T-helper 17 cell (primary cell): ENCODE data around the gene CCDC81. TPM values are rescaled to one million over a fixed set of nuclear protein-coding genes. Genes with fewer than 3 reads are reported as not detected.
"Not testable (repeated sequence)": the region's sequence is repeated elsewhere in the genome, so short reads cannot be mapped to it uniquely, and the experiment has no call there.

ENCODE experiments used
- ATAC-seq: fragments of 150-1000 bp; cut with Tn5 transposase; 2 replicates; pipeline ENCODE4 v1.10.0; 2021; ENCODE audit warnings: mild to moderate bottlenecking, moderate library complexity
- DNase-seq, 3 donors: peaks; one replicate each; pipeline versions ENCODE4 v3.0.0 to v3.0.0-alpha.2; 2020 to 2021
- H3K9me3 ChIP-seq: one replicate; pipeline ENCODE4 v1.7.0; 2013; ENCODE audit warnings: low read length, mild to moderate bottlenecking; ENCODE audit not compliant: control insufficient read depth, poor library complexity, severe bottlenecking
- H3K27ac Mint-ChIP-seq: one replicate; pipeline ENCODE4 v1.8.0; 2022; ENCODE audit warnings: mild to moderate bottlenecking, moderate library complexity, mixed read lengths
- H3K27me3 Mint-ChIP-seq: one replicate; pipeline ENCODE4 v1.8.0; 2022; ENCODE audit warnings: mixed read lengths
- H3K36me3 Mint-ChIP-seq: one replicate; pipeline ENCODE4 v1.8.0; 2022; ENCODE audit warnings: low read depth, mixed read lengths
- H3K4me1 Mint-ChIP-seq: one replicate; pipeline ENCODE4 v1.8.0; 2022; ENCODE audit warnings: mild to moderate bottlenecking, mixed read lengths
- H3K4me3 Mint-ChIP-seq: one replicate; pipeline ENCODE4 v1.8.0; 2022; ENCODE audit warnings: mild to moderate bottlenecking, moderate library complexity, mixed read lengths
- total RNA-seq, 4 donors: library from RNA in 2 of 4; stranded (reverse) in 2 of 4; gene quantifications; one replicate each; pipeline ENCODE4 v1.2.3 and lab custom pipeline; 2022 to 2026

Gene CCDC81
- total RNA-seq, 2 donors from 2014 or later = 0.63 to 1.6 TPM

DNA sequence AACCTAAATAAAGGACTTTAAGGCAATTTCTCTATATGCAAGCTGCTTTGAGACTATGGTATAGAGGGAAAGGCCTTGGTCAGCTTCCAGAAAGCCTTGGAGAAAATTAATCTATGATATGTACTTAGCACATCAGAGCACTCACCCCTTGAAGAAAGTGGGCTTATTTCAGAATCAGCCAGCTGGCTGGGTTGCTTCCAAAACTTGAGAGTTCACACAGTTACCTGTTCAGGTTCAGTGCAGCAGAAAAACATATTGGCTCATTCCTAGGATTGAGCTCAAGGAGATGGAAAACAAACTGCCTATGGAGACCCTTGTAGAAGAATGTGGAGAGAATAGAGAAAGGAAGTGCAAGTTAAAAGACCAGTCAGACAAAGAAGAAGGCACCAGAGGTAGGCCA is 22.7 kb downstream of the CCDC81 start:
- H3K36me3 Mint-ChIP-seq = peaks cover 3% of the 10 kb centered on the region
- H3K27ac Mint-ChIP-seq = no peak overlapping the region
- DNase-seq (no peak), ATAC-seq (no peak)
- no peak overlapping the region for H3K4me3 Mint-ChIP-seq
- no peaks in the 10 kb centered on the region for H3K9me3 ChIP-seq
- peaks cover 2% of the 10 kb centered on the region for H3K4me1 Mint-ChIP-seq
- no peaks in the 10 kb centered on the region for H3K27me3 Mint-ChIP-seq

- DNase-seq (no peak), ATAC-seq (no peak)
- H3K36me3 Mint-ChIP-seq = peaks cover 3% of the 10 kb centered on the region
- H3K27ac Mint-ChIP-seq = no peak overlapping the region
- no peaks in the 10 kb centered on the region for H3K9me3 ChIP-seq
- H3K27me3 Mint-ChIP-seq = no peaks in the 10 kb centered on the region
- H3K4me3 Mint-ChIP-seq = no peak overlapping the region
- H3K4me1 Mint-ChIP-seq = peaks cover 2% of the 10 kb centered on the region
Observed at GRCh38 chr11:86398106-86398505, 23.4 kb downstream of the CCDC81 start.

DNA sequence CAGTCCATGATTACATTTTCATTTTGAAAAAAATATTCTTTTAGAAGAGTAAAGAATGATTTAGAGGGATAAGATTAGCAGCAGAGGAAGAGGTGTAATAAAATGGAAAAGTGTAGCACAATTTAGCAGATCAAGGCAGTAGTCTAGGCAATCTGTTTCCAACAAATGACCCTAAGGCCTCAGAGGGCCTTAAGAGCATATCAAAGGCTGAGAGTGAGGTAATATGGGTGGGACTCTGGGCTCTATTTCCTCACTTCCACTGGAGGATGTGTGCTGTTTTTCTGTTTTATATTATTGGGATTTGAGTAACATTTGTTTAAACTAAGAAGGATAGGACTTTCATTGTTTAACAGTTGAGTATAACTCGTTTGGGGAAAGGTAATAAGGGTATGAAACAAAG is 28.8 kb downstream of the CCDC81 start:
- DNase-seq (no peak), ATAC-seq (no peak)
- H3K36me3 Mint-ChIP-seq = peaks cover 6% of the 10 kb centered on the region
- no peaks in the 10 kb centered on the region for H3K9me3 ChIP-seq
- no peak overlapping the region for H3K27ac Mint-ChIP-seq
- no peak overlapping the region for H3K4me3 Mint-ChIP-seq
- no peaks in the 10 kb centered on the region for H3K27me3 Mint-ChIP-seq
- H3K4me1 Mint-ChIP-seq = peaks cover 2% of the 10 kb centered on the region

GRCh38 chr11:86408845-86409244 is 34.2 kb downstream of the CCDC81 start:
- Mint-ChIP-seq H3K36me3 (peaks cover 3% of the 10 kb centered on the region), H3K27ac (no peak overlapping the region), H3K27me3 (no peaks in the 10 kb centered on the region), H3K4me3 (no peak overlapping the region), H3K4me1 (no peaks in the 10 kb centered on the region)
- DNase-seq = no peak
- H3K9me3 ChIP-seq = no peaks in the 10 kb centered on the region
- ATAC-seq = no peak

GRCh38 chr11:86414032-86414431 is 39.3 kb downstream of the CCDC81 start:
- no peak overlapping the region for H3K27ac Mint-ChIP-seq

DNA sequence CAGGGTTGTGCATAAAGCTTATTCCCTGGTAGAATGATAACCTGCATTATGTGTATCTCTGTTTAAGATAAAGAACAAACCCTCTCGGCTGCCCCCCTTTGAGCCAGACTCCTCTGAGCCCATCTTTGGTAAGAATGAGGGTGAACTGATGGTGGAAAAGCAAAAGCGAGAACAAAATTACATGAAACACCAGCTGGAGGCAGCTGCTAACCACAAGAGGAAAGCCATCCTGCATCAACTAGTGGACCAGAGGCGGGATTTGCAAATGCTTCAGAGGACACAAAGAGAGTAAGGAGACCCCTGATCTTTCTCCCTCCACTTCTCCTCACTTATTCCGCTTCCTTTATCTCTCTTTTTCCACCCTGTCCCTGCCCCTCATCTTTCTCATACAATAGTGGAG is 40.3 kb downstream of the CCDC81 start:
- Mint-ChIP-seq H3K27ac (no peak overlapping the region), H3K27me3 (no peaks in the 10 kb centered on the region), H3K36me3 (no peaks in the 10 kb centered on the region), H3K4me3 (no peak overlapping the region), H3K4me1 (no peaks in the 10 kb centered on the region)
- DNase-seq (no peak), ATAC-seq (no peak)
- no peaks in the 10 kb centered on the region for H3K9me3 ChIP-seq

More at GRCh38 chr11:86414032-86414431, 39.3 kb downstream of the CCDC81 start:
- no peaks in the 10 kb centered on the region for H3K9me3 ChIP-seq
- Mint-ChIP-seq H3K27me3 (no peaks in the 10 kb centered on the region), H3K36me3 (no peaks in the 10 kb centered on the region), H3K4me1 (no peaks in the 10 kb centered on the region), H3K4me3 (no peak overlapping the region)
- no peak for ATAC-seq
- DNase-seq = no peak

DNA sequence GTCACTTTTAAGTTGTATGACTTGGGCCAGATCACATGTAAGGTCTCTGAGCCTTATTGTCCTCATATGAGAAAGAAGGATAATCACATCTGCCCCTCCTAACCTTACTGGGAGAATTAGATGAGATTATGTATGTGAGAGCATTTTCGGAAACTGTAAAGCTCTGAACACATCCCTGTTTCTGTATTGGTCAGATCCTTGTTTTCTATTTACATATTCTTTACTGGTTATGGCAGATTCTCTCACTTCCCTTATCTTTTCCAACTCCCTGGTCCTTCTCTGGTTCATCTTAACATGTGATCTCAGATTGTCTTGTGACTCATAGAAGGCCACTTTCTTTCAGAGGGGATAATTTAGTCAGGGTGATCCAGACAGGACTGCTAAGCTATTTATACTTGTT is 41.8 kb downstream of the CCDC81 start:
- DNase-seq (no peak), ATAC-seq (no peak)
- Mint-ChIP-seq H3K27me3 (no peaks in the 10 kb centered on the region), H3K4me1 (no peaks in the 10 kb centered on the region), H3K36me3 (no peaks in the 10 kb centered on the region), H3K27ac (no peak overlapping the region), H3K4me3 (no peak overlapping the region)
- H3K9me3 ChIP-seq = no peaks in the 10 kb centered on the region

- not testable (repeated sequence) for H3K36me3 Mint-ChIP-seq, DNase-seq, H3K4me1 Mint-ChIP-seq, H3K27me3 Mint-ChIP-seq, H3K4me3 Mint-ChIP-seq, ATAC-seq, H3K9me3 ChIP-seq, H3K27ac Mint-ChIP-seq
Observed at GRCh38 chr11:86416951-86417350, 42.3 kb downstream of the CCDC81 start.

DNA sequence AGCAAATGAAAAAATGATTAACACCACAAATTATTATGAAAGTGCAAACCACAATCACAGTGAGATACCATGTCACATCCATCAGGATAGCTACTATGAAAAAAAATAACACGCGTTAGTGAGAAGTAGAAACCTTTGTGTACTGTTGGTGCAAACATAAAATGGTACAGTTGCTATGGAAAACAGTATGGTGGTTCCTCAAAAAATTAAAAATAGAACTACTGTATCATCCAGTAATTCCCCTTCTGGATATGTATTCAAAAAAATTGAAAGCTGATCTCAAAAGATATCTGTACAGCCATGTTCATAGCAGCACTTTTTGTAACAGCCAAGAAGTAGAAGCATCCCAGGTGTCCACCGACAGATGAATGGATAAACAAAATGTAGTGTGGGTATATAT is 43.4 kb downstream of the CCDC81 start:
- no peaks in the 10 kb centered on the region for H3K9me3 ChIP-seq
- DNase-seq (no peak), ATAC-seq (no peak)
- no peaks in the 10 kb centered on the region for H3K36me3 Mint-ChIP-seq
- H3K4me3 Mint-ChIP-seq = no peak overlapping the region
- no peak overlapping the region for H3K27ac Mint-ChIP-seq
- no peaks in the 10 kb centered on the region for H3K27me3 Mint-ChIP-seq
- H3K4me1 Mint-ChIP-seq = no peaks in the 10 kb centered on the region

- Mint-ChIP-seq H3K27ac (no peak overlapping the region), H3K27me3 (no peaks in the 10 kb centered on the region), H3K36me3 (peaks cover 2% of the 10 kb centered on the region), H3K4me1 (no peaks in the 10 kb centered on the region), H3K4me3 (no peak overlapping the region)
- no peaks in the 10 kb centered on the region for H3K9me3 ChIP-seq
- DNase-seq (no peak), ATAC-seq (no peak)
Observed at GRCh38 chr11:86418513-86418912, 43.8 kb downstream of the CCDC81 start.

- H3K27ac Mint-ChIP-seq = no peak overlapping the region
- H3K36me3 Mint-ChIP-seq = peaks cover 2% of the 10 kb centered on the region
- no peak for ATAC-seq
- H3K9me3 ChIP-seq = no peaks in the 10 kb centered on the region
- no peak for DNase-seq
- no peaks in the 10 kb centered on the region for H3K4me1 Mint-ChIP-seq
- no peaks in the 10 kb centered on the region for H3K27me3 Mint-ChIP-seq
- H3K4me3 Mint-ChIP-seq = no peak overlapping the region
Observed at GRCh38 chr11:86418917-86419316, 44.2 kb downstream of the CCDC81 start.

- no peak for ATAC-seq
- Mint-ChIP-seq H3K36me3 (peaks cover 2% of the 10 kb centered on the region), H3K4me3 (no peak overlapping the region)
Observed at GRCh38 chr11:86421946-86422345, 47.3 kb downstream of the CCDC81 start.

GRCh38 chr11:86422371-86422770 is 47.7 kb downstream of the CCDC81 start:
- Mint-ChIP-seq H3K27ac (no peak overlapping the region), H3K27me3 (no peaks in the 10 kb centered on the region)

More at GRCh38 chr11:86421946-86422345, 47.3 kb downstream of the CCDC81 start:
- no peak for DNase-seq
- H3K9me3 ChIP-seq = no peaks in the 10 kb centered on the region
- H3K4me1 Mint-ChIP-seq = no peaks in the 10 kb centered on the region
- H3K27me3 Mint-ChIP-seq = no peaks in the 10 kb centered on the region
- H3K27ac Mint-ChIP-seq = no peak overlapping the region

DNA sequence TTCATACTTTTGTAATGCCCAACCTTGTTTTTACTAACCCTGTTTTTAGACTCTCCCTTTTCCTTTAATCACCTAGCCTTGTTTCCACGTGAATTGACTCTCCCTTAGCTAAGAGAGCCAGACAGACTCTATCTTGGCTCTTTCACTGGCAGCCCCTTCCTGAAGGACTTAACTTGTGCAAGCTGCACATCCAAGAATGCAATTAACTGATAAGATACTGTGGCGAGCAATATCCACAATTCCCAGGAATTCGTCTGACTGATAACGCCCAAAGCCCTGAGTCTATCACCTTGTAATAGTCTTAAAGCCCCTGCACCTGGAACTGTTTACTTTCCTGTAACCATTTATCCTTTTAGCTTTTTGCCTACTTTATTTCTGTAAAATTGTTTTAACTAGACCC is 48.8 kb downstream of the CCDC81 start:
- not testable (repeated sequence) for H3K4me1 Mint-ChIP-seq, H3K27ac Mint-ChIP-seq, DNase-seq, H3K4me3 Mint-ChIP-seq, H3K27me3 Mint-ChIP-seq, ATAC-seq, H3K36me3 Mint-ChIP-seq, H3K9me3 ChIP-seq

More at GRCh38 chr11:86422371-86422770, 47.7 kb downstream of the CCDC81 start:
- no peak for ATAC-seq
- no peak overlapping the region for H3K4me3 Mint-ChIP-seq
- no peak for DNase-seq
- H3K36me3 Mint-ChIP-seq = peaks cover 2% of the 10 kb centered on the region
- no peaks in the 10 kb centered on the region for H3K4me1 Mint-ChIP-seq
- no peaks in the 10 kb centered on the region for H3K9me3 ChIP-seq
